ENCODE results near the gene MPND.

Gene MPND

DNA sequence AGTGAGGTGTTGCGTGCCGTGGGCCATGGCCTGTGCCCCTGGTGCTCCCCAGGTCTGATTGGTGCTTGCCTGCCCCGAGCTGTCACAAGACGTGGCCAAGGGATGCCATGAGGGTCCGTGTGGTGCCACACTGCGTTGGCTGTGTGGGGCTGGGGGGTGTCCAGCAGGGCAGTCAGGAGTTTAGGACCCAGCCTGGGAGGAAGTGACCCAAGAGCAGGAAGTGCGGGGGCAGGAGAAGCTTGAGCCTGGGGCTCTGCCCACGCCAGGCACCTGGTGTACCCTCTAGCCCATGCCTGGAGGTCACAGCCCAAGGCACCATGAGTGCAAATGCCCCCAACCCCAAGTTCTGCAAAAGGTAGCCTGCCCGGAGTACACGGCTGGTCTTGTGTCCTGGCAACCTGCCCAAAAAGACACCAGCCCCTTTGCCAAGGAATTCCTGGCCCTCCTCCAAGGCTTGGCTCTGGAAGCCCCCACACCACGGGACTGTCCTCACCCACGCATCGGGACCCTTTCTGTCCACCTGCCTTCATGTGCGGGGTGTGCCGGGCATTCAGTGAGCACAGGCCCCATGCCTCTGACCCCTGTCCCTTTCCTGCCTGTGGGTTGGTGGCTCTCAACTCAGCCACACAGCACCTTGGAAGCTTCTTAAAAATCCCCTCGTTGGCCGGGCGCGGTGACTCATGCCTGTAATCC lies 24.9 kb downstream of the MPND start:
- no peak for DNase-seq

DNA sequence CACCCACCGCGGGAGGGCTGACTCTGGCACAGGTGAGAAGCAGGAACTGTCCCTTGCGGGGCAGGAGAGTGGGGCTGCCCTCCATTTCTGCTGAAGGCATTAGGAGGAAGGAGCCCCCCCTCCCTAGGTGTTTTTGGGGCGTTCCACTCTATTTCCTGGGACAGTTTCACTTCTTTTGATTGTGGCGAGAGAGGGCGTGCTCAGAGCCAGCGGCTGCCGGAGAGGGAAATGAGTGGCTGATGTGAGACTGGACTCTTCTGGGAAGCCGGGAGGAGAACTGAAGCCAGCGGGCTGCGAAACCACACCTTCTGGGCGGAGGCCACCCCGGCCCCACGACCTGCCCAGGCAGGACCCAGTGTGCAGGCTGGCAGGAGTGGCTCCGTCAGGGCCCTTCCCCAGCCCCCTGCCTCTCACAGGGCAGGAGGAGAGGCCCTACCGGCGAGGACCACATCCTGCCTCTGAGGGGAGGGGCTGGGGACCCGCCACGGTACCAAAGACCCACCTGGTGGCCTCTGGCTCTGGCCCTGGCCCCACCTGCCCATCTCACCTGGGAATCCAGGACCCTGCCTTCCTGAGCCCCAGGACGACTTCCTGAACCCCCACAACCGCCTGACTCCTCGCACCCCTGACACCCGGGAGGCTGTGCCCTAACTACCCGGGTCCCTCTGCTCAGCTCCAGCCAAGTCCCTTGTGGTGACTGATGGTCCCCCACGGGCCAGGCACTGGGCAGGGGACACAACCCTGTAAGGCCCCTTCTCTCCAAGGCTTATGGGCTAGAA lies 25.9 kb downstream of the MPND start:
- DNase-seq, result peak in 2 of 4 experiments; percentile 47 to 48

DNA sequence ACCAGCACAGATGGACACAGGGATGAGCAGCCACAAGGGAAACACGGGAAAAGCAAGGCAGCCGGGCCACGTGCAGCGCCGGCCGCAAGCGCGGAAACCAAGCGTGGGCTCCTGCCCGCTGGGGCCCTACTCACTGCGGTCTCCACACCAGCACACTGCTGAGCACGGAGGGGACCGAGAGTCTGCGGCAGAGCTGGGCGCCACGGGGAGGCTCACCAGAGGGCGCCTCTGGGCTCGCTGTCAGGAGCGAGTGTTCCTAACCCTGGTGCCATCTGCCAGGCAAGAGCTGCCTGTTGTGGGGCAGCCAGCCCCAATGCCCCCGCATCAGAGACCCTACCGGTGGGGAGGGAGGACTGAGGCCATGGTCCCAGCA lies 26.5 kb downstream of the MPND start:
- peak; percentile 24 to 61 (median 38) for DNase-seq

DNA sequence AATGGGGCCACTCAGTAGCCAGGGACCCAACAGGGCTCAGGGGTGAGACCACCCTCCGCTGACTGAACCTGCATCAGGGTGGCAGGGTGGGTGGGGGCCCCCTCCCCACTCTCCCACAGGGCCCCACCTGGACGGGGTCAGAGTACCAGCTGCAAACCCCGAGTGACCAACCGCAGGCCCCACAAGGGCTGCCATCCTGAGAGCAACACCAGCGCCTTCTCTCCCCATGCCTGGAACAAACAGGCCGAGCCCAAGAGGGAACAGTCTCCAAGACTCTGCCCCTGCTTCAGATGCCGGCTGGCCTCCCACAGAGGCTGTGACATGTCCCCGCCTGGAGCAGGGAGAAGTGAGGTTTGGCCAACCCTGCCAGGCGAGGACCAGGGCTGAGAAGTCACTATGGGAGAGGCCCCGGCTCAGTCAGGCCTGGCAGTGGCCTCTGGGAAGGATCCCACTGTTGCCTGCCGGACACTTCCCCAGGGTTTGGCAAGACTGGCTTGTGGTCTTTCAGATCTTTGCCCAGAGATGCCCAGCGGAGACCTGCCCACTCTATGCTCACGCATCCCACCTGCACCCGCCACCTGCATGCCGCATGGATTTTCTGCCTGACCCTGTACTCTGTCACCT lies 27.2 kb downstream of the MPND start:
- no peak for DNase-seq

DNA sequence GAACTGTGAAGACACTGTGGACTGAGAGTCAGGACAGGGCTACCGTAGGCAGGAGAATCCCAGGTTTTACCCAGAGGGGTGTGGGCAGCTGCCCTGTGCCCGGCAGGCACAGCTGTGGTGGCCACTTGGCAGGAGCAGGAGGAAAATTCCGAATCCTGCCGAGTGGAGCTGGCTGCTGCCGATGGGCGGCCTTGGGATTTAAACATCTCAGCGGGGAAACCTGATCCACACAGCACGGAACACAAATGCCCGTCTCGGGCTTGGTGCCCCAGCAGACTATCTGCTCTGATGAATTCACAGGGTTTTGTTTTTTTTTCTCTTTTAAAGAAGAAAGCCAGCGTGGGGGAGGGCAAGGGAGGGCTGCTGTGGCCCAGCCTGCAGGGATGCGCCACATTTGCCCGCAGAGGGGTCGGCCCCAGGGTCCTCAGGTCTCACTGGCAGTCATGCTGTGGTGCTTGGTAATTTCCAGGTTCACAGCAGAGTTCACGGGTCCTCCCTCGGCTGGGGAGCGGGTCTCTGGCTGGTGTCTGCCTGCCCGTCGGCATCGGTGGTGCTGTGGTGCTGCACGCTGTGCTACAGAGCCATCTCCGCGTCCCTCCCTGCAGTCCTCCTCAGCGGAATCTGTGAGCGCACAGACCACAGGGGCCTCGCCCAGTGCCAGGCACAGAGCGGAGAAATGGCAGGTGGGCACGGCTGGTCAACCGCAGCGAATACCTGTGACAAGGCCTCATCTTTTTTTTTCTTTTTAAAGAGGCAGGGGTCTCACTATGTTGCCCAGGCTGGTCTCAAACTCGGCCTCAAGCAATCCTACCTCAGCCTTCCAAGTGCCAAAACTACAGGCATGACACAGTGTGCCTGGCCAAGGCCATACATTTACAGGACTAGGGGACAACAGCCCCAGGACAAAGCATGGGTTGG lies 28.1 kb downstream of the MPND start:
- no peak for DNase-seq

DNA sequence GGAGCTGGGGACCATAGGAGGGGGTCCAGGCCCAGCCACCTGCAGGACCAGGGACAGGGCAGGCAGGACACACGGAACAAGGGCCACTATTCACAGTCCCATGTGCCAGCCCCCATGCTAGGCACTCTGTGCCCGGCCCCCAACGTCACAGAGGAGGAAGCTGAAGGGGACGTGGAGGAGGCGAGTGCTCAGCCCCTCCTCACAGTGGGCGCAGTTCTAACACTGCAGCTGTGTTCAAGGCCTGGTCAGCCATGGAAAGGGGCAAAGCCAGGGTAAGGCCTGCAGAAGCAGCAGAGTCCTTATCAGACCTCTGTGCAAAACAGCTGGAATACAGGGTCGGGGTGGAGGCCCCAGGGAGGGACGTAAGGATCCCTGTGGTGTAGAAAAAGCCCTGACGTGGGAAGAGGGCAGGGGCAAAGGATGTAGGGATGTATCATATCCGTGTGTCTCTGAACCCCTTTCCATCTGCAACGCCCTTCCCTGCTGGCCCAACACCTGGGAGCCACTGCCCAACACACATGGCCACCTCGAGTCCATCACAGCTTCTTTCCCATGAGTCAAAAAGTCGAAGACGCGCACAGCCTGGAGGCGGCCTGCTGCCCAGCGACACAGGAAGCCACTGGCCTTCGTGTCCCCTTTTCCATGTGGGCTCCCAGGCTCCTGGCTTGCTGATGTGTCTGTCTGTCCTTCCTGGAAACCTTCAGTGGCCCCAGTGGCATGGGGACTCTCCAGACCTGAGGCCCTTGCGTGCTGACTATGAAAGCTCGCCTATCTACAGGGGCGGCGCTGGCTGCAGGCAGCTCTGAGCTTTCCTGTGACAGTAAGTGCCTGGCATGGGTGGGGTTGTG lies 29.0 kb downstream of the MPND start:
- DNase-seq, result no peak

DNA sequence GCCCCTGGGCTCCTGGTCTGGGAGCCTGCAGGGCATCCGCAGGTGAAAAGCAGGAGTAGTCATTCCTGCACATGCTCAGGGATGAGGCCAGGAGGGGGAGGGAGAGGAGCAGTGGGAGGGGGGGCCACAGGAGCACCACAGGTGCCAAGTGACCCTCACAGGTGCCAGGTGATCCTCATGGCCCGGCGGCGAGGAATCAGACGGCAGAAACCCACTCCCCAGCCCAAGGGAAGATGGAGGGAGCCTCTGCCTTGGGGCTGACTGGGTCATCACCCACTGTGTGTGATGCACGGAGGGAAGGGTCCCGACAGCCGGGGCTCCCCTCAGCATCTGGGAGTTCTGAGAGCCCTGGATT lies 29.6 kb downstream of the MPND start:
- no peak for DNase-seq

DNA sequence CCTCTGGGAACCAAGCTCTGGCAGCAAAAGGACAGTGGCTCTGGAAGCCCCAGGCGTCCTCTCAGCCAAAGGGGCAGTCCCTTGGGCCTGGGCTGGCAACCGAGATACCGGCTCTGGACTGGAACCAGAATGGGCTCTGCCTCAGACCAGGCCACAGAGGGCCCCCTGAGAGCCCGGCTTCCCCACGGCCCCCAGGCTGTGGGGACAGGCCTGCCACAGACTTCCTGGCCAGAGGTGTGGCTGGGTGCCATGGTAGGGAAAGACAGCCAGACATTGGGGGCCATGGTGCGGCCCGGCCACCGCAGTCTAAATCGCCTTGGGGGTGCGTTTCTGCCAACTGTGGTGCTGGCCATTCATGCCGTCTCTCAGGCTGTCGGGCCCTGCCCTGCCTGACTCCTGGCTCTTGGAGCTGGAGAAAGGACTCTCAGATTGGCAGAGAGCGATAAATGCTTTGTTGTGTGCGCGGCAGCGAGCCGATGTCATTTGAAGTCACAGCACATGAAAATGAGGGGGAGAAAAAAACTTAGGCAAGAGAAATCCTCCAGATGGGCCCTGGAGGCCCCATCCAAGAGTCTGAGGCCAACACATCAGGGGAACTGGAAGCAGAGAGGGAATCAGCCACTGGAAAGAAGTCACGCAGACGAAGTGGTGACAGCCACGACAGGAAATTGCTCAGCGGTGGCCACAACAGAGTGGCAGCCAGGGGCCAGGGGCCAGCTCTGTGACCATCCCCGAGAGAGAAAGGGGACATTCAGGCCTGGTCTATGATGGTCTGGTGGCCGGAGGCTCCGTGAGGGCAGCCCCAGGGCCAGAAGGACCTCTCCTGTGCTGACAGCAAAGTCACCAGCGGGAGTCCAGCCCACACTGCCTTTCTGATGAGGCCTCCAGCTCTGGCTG lies 30.5 kb downstream of the MPND start:
- DNase-seq, result no peak

DNA sequence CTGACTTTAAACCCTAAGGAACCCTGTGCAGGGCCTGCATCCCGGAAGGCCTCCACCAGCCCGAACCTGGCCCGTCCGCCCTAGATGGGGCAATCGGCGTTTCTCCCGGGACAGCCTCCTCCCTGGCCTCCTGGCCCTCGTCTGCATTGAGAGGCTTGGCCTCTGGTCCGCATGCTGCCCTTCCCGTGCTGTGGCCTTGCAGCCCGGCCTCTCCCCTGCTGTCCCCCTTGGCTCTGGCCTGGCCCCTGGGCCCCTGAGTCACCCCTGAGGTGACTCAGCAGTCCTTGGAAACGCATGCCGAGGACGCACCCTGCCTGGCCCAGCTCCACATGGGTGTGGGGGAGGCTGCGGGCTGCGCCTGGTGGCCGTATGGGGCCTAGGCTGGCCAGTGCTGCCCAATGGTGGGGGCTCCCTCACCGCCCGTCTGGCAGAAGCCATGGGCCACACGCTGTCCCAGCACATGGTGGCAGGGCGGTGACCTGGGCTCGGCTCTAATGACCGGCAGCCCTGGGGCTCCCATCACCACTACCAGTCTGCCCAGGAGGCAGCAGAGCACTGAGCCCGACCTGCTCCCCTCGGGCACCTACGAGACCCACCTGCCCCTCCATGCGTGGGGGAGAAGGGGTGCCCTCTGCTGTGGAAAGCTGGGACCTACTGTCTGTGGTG lies 31.3 kb downstream of the MPND start:
- no peak for DNase-seq

DNA sequence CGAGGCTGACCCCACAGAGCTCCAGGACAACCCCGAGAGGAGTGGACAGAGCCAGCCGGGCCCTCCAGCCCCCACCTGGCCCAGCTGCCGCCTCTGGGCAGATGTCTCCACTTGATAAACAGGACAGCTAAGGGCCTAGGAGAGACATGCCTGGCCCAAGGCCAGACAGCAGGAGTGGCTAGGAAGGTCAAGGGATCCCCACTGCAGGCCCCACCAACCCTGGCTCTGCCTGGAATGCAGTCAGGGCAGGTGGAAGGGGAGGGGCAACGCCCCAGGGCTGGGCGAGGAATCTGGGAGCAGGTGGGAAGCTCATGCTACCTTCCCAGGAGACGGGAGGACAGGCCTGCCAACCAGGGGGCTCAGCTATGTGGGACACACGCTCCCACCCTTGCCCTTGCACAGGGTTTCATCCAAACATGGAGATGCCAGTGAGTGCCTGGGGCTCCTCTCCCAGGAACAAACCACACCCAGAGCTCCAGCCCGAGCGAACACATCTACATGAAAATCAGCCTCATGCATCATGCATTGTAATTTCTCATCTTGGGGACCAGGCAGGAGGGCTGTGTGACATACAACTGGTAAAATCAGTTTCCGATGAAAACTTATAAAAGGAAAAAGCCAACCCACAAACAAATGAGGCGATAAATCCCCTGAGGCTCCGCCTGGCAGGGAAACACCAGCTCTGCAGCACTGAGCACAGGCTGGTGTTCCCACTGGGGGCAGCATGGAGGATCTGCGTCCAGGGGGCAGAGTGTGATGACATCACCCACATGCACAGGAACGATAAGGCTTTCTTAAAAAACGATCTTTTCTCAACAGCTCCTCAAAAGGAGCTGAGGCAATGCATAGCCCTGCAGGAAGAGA lies 32.0 kb downstream of the MPND start:
- DNase-seq, result no peak

DNA sequence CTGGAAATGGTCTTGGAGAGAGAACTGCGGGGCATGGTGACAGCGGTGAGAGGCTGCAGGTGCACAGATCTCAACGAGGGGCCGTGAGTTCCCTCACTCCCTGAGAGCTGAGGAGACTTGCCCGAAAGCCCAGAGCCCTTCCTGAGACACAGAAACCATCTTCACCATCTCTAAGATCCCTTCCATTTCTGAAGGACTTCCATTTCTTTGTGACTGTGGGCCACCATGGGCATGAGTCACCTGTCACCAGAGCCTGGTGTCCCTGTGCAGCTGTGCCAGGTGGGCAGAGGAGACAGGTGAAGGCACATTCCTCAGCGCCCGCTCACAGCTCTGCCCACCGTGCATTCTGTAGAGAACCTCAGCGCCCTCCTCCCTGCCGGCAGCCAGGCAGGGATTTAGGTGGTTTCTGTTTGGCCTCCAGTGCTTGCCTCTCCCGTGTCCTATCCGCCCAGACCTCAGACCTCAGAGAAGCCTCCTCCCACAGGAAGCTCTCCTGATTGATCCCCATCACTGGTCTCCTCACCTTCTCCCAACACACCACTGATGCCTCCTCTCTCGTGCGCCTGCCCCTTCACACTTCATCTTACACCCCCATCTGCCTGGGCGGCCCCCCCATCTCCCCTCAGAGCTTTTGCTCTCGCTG lies 32.8 kb downstream of the MPND start:
- DNase-seq, result no peak

DNA sequence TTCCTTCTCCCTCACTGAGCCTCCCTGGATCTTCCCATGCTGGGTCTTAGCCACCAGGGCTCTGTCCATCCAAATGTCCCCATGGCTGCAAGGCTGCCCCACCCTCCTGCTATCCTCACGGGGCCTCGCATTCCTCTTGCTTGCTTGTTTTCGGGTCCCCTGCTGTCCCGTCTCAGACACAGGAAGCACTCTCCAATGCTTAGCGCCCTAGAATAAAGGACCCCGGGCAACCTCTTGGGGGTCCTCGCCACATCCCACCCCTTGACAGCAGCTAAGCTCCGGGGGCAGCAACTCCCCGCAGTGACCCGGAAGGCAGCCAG lies 33.3 kb downstream of the MPND start:
- DNase-seq, result no peak

DNA sequence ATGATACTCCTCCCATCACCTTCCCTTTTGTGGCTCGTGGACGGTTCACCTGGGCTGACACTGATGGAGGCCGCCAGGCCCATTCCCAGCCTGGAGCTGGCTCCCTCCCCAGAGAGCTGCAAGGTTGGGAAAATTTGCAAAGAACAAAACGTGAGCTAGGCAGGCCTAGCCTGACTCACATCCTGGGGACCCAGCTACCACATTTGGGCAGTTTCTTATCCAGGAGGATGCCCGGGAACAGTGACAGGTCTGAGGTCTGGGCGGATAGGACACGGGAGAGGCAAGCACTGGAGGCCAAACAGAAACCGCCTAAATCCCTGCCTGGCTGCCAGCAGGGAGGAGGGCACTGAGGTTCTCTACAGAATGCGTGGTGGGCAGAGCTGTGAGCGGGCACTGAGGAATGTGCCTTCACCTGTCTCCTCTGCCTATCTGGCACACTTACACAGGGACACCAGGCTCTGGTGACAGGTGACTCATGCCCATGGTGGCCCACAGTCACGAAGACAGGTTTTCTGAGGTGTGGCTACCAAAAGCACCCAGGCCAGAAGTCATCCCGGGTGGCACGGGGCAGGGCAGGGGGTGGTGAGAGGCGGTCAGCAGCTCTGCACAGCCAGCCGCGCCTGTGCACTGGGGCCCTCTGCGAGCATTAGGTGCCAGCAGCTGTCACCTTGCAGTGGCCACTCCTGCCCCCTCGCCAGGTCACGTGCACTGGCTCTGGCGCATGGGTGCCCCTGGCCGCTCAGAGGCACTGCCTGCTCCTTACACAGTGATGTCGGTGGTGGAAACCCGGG lies 33.8 kb downstream of the MPND start:
- no peak for DNase-seq

DNA sequence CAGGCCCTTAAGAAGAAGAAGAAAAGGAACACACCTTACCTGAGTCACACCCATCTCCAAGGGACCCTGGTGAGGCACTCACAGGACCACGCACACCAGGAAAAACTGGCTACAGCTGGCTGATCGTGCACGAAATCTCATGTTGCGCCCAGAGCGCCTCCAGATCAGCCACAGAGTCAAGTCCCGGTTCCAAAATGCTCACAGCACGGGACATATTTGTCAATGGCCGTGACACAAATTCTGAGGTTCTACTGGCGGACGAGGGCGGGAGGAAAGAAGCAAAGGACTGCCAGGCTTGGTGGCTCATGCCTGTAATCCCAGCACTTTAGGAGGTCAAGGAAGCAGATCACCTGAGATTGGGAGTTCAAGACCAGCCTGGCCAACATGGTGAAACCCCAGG lies 35.5 kb downstream of the MPND start:
- no peak for DNase-seq

DNA sequence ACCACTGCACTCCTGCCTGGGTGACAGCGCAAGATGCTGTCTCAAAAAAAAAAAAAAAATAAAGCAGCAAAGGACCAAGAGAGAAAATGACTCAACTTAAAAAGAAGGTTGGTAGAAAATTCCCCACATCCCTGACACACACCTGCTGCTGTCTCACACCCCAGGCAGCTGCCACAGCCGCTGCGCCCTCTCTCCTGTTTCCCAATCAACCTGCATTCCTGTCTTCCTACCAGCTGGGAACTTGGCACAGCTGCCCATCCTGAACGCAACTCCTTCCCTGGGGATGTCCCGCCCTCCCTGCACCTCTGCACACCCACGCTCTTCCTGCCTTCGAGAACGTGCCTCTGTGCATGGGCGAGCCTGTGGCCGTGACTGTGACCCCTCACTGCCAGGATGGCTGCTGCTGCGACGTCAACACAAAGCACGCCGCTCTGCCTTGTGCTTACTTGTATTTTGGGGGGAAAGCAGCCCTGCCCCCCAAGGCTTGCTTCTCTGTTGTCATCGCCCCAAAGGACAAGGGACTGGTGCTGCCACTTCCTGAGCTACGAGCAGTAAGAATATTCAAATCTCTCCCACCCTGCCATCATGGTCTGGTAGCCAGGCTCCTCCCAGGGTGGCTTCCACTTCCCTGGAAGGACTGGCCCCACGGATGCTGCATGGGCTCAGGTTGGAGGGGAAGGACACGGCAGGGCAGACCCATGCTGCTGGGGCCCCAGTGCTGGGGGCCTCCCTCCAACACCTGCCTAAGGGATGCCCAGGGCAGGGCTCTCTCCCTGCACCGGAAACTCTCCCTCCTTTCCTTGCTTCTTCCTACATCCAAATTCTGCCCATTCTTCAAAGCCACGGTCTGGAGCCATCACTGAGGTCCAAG lies 36.3 kb downstream of the MPND start:
- DNase-seq, result no peak

DNA sequence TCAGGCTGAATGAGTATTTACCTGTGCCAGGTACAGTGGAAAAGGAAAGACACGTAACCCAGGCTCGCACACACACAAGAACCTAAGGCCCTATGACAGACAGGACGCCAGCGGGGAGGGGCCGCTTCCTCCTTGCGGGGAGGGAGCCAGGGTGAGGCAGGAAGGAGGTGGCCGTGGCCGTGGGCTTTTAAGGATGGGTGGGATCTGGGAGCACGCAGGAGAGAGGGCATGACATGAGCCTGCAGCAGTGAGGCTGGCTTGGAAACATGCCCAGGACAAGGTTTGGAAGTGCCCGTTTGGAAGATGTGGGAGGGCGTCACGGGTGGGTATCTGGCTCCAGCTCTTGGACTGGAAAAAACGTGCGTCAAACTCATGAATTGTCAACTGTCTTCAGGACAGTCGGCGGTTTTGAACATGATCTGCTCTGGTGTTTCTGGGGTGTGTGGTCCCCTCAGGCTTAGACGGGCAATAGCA lies 36.9 kb downstream of the MPND start:
- DNase-seq, result peak in 2 of 4 experiments; percentile 15 to 59
